22Rv1 (cell line): ENCODE measurements around the gene TTC28.

Experiments
- ZFX ChIP-seq: fragments of 450-650 bp; IDR thresholded peaks from 2 replicates; pipeline ENCODE4 v1.6.1; 2017; ENCODE audit warnings: antibody characterized with exemption, borderline replicate concordance
- TF ChIP-seq, protein P1 (sequence below): fragments of 450-650 bp; IDR thresholded peaks from 2 replicates; pipeline ENCODE4 v1.5.1; 2017; ENCODE audit warnings: mild to moderate bottlenecking

DNA sequence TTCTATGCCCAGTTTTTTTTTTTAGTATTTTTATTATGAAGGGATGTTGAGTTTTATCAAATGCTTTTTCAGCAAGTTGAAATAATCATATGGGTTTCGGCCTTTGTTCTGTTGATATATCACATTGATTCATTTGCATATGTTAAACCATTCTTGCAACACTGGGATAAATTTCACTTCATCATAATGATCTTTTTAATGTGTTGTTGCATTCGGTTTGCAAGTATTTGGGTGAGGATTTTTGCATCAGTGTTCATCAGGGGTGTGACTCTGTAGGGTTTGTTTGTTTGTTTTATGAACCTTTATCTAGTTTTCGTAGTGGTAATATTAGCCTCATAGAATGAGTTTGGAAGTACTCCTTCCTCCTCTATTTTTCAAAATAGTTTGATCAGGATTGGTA is 103.5 kb downstream of the TTC28 start:
- TF ChIP-seq, protein P1, sequence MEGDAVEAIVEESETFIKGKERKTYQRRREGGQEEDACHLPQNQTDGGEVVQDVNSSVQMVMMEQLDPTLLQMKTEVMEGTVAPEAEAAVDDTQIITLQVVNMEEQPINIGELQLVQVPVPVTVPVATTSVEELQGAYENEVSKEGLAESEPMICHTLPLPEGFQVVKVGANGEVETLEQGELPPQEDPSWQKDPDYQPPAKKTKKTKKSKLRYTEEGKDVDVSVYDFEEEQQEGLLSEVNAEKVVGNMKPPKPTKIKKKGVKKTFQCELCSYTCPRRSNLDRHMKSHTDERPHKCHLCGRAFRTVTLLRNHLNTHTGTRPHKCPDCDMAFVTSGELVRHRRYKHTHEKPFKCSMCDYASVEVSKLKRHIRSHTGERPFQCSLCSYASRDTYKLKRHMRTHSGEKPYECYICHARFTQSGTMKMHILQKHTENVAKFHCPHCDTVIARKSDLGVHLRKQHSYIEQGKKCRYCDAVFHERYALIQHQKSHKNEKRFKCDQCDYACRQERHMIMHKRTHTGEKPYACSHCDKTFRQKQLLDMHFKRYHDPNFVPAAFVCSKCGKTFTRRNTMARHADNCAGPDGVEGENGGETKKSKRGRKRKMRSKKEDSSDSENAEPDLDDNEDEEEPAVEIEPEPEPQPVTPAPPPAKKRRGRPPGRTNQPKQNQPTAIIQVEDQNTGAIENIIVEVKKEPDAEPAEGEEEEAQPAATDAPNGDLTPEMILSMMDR = no peak
- no peak for TF ChIP-seq ZFX
